Brain microvascular endothelial cell (primary cell): ENCODE data around the gene TLDC2.

Source experiments
- DNase-seq: peaks from one replicate; pipeline ENCODE4 v3.0.0-alpha.2; 2020
- H3K27ac ChIP-seq: fragments of 250-450 bp; sonication (Bioruptor Pico); 2 replicates; pipeline ENCODE4 v1.5.1; 2020; ENCODE audit warnings: mild to moderate bottlenecking, moderate library complexity
- H3K27me3 ChIP-seq: fragments of 250-450 bp; sonication (Bioruptor Pico); replicated peaks from 2 replicates; pipeline ENCODE4 v1.5.1; 2020; ENCODE audit warnings: mild to moderate bottlenecking
- H3K36me3 ChIP-seq: fragments of 250-450 bp; sonication (Bioruptor Pico); replicated peaks from 2 replicates; pipeline ENCODE4 v1.5.1; 2020; ENCODE audit warnings: mild to moderate bottlenecking
- H3K4me3 ChIP-seq: 2 replicates; pipeline ENCODE4 v1.5.1; 2011; ENCODE audit warnings: low read depth, mild to moderate bottlenecking, control low read depth, low read length, moderate library complexity
- CTCF ChIP-seq: IDR thresholded peaks from 2 replicates; pipeline ENCODE4 v1.5.1; 2011; ENCODE audit warnings: low read depth, mild to moderate bottlenecking, moderate library complexity, low read length, control low read depth, inconsistent platforms; ENCODE audit errors: missing control alignments
- in situ Hi-C: cut with HindIII; loops from 2 replicates; pipeline ENCODE4 v1.10.0; 2017; ENCODE audit warnings: low sequenced_read_pairs, low pct_ligation_motif_present

The TLDC2 gene

DNA sequence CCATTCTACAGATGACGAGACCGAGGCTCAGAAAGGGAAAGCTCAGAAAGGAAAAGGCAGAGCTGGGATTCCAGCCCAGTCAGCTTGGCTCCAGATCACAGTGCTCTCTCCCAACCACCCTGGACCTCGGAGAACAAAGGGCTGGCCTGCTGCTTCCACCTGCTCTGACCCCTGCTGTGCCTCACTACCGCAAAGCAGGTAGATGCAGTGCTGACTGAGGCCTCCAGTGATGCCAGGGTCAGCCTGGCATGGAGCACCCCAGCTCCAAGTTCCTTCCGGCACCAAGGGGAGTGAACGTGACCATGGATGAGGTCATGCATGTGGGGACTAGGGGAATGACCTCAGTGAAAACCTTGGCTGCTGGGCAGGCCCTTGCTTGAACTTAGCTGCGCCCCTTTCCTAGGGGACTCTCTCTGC, 20.7 kb upstream of the TLDC2 start:
- H3K27ac ChIP-seq = no peak overlapping the region
- H3K36me3 ChIP-seq = no peaks in the 10 kb centered on the region
- no peak for DNase-seq
- no peaks in the 10 kb centered on the region for H3K27me3 ChIP-seq
- no peak for TF ChIP-seq CTCF
- in situ Hi-C loops = no loop called here
- H3K4me3 ChIP-seq = no peak overlapping the region

DNA sequence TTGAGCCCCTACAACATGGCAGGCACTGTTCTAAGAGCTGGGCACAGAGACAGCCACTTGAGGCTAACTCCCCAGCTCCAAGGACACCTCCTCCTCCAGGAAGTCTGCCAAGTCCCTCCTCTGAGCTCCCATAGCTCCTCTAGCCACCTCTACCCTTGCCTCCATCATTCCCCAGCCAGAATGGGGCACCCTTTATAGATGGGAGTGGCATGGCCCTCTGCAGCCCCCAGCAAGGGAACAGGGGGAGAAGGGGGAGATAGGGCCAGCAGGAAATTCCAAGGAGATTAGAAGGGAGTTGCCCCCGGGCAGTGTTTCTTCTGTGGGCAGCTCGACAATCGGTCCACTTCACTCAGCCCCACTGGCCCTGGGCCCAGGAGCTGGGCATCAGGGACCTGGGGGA, 19.7 kb upstream of the TLDC2 start:
- no peaks in the 10 kb centered on the region for H3K36me3 ChIP-seq
- no peak overlapping the region for H3K27ac ChIP-seq
- TF ChIP-seq CTCF = no peak
- in situ Hi-C loops = no loop called here
- H3K27me3 ChIP-seq = no peaks in the 10 kb centered on the region
- DNase-seq = no peak
- no peak overlapping the region for H3K4me3 ChIP-seq

DNA sequence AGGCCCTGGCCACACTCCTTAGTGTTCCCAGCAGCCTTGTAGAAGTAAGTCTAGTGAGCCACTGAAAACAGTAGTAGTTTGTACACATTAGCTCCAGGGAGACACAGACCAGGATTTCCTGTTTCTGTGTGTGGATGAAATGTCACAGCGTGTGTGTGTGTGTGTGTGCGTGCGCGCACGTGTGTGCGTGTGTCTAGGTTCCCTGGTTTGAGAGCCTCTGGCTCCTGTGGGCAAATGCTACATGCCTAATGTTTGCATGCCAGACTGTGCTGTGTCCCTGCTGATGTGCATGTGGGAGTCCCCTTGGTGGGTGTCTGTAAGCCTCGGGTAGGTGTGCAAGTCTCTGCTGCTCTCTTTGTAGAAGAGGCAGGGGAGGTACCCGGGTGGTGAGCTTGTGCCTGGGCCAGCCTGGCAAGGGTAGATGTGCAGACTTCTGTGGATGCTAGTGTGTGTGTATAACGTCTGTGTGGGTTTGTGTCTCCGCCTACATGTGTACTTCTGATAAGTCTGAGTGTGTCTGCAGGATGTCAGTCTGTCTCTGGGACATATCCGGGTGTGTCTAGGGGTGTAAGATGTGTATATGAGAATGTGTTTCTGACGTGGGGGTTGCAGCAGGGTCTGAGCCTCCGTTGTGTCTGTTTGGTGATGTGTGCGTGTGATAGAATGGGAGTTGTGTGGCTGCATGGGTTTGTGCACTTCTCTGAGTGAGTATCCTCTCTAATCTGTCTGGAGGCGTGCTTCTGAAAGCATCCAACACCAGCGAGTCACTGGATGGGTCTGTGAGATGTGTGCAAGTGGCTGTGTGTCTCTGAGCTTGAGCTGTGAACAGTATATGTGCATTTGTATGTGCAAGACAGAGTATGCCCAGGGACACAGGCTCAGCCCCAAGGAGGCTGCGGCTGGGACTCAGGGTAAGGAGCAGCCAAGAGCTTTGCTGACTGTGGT, 19.0 kb upstream of the TLDC2 start:
- DNase-seq = no peak
- Histone ChIP-seq H3K4me3 (no peak overlapping the region), H3K36me3 (no peaks in the 10 kb centered on the region), H3K27ac (no peak overlapping the region), H3K27me3 (no peaks in the 10 kb centered on the region)
- TF ChIP-seq CTCF = no peak
- in situ Hi-C loops = no loop called here

DNA sequence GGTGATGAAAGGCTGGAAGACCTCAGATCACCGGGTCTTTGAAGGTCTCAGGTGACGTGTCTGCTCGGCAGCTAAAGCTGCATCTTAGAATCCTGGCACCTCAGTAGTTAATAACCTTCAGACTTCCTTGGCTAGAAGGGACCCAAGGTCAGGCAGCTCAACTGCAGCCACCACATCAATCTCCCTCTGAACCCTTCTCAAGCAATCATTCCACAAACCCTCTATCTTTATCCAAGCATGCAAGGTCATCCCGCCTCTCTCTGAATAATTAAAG, 16.7 kb upstream of the TLDC2 start:
- in situ Hi-C loops = no loop called here
- Histone ChIP-seq H3K36me3 (no peaks in the 10 kb centered on the region), H3K27me3 (no peaks in the 10 kb centered on the region), H3K4me3 (no peak overlapping the region), H3K27ac (no peak overlapping the region)
- DNase-seq = no peak
- no peak for TF ChIP-seq CTCF

DNA sequence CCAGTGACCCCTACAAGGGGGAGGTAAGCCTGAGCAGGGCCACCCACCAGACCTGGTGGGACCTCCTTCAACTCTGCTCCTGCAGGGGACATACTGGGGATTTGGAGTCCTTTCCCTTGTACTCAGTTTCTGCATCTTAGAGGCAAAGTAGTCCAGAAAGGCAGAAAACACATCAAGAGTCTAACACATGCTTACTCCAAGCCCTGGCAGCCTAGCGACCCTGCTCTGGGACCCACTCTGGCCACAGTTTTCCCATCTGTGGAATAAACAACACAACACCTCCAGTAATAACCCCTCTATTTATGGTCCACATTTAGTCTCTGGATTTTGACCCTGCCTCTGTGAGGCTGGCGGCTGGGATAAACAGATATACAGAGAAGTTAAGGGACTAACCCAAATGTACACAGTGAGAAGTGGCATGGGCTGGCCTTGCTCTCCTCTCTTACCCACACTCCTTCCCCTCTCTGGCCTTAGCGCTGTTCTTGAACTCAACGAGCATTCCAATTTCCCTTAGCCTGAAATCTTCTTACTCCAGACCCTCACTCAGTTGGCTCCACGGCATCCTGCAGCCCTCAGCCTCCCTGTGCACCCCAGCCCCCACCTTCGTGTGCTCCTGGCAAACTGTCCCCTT, 16.1 kb upstream of the TLDC2 start:
- Histone ChIP-seq H3K27me3 (no peaks in the 10 kb centered on the region), H3K36me3 (no peaks in the 10 kb centered on the region), H3K27ac (no peak overlapping the region), H3K4me3 (no peak overlapping the region)
- in situ Hi-C loops = no loop called here
- no peak for DNase-seq
- no peak for TF ChIP-seq CTCF

GRCh38 chr20:36860339-36860738, 15.6 kb upstream of the TLDC2 start:
- no peak overlapping the region for H3K27ac ChIP-seq
- in situ Hi-C loops = no loop called here
- DNase-seq = no peak
- no peak for TF ChIP-seq CTCF
- no peaks in the 10 kb centered on the region for H3K36me3 ChIP-seq
- no peak overlapping the region for H3K4me3 ChIP-seq
- H3K27me3 ChIP-seq = no peaks in the 10 kb centered on the region
